NCI-H1930 (cell line): ENCODE data around the gene NME4.

Experiments used
- DNase-seq, 2 experiments: peaks; one replicate each; lab custom pipeline; 2025; lab: John Stamatoyannopoulos, UW

The NME4 gene

DNA sequence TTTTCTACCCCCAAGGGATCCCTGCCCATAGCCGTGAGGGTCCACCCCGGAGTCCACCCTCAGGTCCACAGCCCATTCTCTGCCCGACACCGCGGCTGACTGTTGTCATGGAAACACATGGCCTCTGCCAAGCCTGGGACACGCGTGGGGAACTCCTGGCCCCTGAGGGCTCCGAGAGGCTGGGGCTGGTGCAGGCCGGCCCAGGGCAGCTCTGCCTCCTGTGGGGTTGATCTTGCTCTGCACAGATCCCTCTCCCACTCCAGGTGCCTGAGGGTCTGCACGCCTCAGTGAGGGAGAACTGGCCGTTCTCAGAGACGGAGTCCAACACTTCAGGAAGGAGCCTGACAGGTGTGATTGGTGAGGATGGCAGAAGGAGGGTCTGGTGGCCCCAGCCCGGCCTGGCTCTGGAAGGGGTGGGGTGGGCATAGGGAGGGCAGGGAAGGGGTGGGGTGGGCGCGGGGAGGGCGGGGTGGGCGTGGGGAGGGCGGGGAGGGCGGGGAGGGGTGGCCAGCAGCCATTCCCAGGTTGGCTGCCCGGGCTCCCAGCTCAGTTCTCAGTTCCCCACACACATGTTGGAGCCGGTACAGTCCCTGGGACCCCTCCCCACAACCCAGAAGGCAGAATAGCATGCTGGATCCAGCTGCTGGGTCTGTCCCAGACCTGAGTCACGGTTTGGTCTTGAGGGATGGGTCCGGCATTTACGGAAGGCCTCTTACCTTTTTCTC lies 33.1 kb upstream of the NME4 start:
- no peak for DNase-seq

DNA sequence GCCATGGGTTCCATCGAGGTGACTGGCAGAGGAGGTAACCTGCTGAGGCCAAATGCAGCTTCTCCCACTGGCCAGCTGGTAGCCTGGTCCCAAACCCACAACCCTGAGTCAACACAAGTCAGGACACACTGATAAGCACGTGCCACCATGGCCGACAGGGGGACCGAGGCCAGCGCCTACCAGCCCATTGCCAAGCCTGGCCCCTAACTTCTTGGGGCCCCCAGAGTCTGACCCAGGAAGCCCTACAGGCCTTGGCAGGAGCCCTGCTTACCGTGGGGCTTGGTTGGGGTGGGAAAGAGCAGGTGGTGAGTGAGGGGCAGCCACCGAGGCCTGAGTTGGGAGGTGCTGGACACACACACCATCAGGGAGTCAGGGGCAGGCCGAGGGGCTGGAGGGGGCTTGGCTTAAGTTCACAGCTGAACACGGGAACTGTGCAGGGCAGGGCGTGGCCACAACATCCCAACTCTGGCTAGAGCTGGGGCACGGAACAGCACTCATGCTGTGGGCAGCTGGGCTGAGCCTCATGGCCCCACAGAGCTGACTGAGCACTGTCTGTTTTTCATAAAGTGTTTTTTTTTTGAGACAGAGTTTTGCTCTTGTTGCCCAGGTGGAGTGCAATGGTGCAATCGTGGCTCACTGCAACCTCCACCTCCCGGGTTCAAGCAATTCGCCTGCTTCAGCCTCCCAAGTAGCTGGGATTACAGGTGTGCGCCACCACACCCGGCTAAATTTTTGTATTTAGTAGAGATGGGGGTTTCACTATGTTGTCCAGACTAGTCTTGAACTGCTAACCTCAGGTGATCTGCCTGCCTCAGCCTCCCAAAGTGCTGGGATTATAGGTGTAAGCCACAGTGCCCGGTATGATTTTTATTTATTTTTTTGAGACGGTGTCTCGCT lies 32.2 kb upstream of the NME4 start:
- DNase-seq, result no peak

DNA sequence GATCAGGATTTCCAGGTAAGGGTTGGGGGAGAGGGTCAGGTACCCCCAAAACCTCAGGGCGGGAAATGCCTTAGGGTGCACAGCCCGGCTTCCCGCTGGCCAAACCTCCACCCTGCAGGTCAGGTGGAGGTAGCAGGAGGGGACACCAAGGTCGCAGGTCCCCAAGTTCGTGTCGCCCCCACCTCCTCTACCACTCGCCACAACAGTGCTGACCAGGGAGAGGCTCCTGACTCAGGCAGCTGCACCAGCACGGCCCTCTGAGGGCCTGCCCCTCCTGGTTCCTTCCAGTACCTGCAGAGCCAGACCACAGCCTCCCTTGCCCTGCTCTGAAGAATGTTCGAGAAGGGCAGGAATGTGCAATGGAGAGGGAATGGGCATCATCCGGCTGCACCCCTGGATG lies 30.5 kb upstream of the NME4 start:
- no peak for DNase-seq

DNA sequence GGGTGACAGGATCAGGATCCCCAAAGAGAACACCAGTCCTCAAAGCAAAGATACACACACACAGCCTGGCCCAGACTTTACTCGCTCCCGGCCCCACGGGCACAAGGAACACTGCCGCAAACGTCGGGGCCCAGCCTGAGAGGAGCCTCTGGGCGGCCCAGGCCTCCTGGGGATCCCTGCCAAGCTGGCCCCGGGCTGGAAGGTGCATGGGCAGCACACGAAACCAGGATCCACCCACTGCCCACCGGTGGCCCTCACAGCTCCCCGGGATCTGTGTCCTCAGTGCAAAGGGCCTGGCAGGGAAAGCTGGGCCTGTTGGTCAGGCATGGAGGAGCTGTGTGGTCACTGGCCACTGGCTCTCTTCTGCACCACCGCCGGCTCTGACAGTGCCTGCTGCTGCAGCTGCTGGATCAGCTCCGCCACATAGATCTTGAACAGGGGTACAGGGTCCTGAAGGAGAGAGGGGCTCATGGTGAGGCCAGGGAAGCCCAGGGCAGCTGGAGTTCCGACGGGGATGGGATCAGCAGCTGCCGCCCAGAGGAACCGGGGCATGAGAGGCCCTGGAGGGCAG lies 29.6 kb upstream of the NME4 start:
- DNase-seq, result no peak

DNA sequence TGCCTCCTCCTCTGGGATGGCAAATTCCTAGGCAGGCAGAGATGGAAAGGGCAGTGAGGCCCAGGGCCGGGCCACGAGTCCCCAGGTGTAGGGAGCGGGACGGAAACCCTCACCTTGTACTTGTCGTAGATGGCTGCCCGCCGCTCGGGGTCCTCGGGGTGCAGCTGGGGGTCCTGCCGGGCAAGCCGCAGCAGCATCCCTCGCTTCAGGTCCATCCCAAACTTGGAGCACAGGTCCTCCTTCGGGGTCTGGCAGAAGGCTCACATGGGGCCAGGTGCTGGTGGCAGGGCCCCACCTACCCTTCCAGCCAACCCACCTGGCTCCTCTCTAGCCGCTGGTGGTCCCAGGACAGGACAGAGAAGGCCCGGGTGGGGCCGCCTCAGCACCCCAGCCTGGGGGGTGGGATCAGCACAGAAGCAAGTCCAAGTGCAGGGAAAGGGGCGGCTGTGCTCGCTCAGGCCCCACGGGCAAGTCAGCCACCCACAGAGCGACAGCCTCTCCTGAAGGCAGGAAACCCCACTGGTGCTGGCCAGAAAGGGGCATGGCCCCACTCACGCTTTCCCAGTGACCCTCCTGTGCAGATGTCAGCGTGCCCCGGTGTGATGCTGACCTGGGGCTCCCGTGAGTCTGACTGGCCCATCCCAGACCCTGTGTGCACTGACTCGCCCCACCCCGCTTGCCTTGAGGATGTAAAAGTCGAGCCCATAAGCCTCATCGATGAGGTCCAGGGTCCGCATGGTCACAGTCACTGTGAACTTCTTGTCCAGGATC lies 28.4 kb upstream of the NME4 start:
- no peak for DNase-seq

DNA sequence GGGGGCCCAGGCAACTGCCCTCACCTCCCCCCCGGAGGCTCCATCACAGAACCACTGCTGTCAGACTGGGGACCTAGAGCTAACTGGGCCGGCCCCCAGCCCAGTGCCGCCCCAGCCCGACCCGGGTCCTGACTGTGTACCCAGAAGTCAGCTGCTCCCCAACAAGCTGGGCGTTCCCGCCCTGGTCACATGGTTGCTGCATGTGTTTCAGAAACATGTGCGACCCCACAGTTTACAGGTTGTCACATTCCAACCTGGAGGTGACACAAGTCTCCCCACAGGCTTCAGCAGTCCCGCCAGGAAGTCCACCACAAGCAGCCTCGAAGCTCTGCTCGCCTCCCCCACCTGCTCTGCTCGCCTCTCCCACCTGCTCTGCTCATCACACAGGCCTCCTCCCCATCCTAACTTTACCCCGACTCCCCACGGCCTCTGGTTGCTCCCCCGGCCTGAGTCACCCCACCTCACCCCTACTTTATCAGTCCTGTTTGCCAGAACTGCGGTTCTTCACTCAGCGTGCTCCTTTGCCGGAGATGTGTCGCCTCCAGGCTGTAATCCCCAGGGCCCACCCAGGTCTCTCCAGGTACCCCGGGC lies 27.6 kb upstream of the NME4 start:
- DNase-seq, result no peak

DNA sequence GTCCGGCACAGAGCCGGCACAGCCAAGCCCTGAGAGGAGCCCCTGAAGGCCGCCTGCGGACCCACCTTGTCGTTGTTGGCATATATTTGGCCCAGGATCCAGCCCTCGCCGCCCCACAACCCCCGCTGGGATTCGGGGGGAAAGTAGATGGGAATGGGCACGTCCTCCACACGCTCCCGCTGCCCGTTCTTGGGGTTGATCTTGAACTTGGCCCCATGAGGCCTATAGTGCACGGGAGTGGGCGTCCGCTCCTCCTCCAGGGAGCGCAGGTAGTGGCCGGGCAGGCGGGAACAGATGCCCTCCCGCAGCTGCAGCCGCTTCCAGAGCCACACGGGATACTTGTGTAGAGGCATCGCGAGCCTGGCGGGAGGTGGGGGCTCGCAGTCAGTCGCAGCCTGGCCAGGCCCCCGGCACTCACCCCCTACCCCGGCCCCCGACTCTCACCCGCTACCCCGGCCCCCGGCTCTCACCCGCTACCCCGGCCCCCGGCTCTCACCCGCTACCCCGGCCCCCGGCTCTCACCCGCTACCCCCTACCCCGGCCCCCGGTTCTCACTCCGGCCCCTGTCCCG lies 27.0 kb upstream of the NME4 start:
- no peak for DNase-seq

DNA sequence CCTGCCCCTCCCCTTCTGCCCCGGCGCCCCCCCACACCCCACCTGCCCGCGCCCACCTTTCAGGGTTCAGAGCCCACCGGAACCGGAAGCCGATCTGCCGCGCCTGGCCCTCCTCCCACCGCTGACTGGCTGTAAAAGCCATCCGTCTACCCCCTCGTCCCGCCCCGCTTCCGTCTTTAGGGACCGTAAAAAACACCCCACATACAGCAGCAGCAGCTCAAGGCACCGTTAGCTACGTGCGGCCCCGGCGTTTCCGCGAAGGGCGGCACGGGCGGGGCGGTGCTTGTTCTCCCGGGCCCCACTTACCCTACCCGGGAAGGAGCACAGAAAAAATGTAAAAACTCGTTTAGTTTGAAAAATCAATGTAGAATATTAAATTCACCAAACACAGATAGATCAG lies 26.6 kb upstream of the NME4 start, which contains the start of gene MRPL28:
MRPL28 (minus strand) TSS at position 96 of the 400 bp plus-strand sequence. CDS start 320 bp downstream, outside the sequence.
- DNase-seq, result peak; percentile 92 to 94

DNA sequence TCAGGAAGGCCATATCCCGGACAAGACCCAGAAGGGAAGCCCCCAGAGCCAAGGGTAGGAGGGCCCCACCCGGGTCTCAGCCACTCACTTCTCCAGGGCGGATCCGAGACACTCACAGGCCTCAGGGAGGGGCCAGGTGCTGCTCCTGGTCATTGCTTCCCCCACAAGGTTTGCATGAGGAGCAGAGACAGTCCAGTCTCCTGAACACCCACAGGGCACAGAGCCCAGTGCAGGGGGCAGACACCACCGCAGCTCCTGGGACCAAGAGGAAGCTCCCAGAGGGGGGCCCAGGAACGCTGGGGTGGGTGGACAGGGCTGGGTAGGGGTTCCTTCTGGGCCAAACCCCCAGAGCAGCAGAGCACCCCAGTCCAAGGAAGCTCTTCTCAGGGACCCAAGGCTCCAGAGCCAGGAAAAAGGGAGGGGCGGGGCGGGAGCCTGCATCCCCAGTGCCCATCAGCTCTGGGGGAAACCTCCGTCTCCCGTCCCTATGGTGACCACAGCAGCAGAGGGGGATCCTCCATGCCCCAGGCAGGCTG lies 26.0 kb upstream of the NME4 start:
- no peak for DNase-seq

DNA sequence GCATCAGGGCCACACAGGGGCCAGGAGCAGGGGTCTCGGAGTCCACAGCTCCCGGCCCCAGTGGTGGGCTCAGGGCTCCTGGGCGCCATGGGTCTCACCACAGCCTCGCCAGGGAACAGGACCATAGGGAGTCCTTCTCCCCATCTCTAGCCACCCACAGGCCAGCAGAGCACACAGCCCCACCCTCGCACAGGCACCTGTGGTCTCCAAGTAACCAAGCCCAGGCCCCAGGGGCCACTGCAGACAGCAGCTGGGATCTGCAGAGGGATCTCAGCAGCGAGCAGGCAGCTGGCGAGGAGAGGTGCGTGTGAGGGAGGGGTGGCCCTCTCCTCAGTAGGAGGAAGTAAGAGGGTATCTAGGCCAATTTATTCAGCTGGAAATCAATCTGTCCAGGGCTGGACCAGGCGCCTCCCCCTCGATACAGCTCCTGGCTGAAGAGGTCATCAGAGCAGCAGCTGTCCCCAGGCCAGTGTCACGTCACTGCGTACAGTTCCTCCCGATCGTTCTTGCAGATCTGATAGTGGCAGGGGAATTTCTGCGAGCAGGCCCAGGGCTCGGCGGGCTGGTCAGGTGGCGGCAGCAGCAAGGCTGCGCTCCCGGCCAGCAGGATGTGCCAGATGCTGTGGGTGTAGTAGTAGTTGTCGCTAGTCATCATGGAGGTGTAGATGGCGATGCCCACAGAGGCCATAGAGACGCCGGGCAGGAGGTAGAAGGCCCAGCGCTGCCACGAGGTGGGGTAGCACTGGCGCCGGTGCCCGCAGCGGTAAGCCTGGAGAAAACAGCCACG lies 25.3 kb upstream of the NME4 start:
- no peak for DNase-seq

DNA sequence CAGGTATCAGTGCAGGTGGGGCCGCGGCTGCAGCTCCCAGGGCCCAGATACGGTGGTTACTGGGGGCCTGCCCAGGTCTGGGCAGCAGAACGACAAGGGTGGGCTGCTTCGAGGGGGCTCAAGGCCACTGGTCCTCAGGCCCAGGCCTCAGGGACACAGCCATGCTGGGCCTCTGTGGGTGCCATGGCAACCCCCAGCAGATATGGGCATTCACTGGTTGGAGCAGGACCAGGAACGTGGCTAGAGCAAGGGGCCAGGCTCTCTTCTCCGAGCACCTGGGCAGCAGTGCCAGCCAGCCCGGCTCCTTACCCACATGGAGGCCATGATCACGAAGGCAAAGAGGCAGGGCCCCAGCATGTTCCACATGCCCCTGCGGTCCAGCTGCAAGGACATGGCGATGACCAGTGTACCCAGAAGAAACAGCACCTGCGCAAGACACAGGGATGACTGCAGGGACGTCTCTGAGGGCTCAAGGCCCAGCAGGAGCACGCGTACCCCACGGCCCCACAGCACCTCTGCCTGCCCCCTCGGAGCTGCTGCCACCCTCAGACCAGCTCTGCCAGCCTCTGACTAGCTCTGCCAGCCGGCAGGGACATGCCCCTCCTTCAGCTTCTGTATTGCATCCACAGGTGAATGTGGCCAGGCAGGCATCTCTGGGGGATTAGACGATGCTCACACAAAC lies 24.6 kb upstream of the NME4 start:
- no peak for DNase-seq

DNA sequence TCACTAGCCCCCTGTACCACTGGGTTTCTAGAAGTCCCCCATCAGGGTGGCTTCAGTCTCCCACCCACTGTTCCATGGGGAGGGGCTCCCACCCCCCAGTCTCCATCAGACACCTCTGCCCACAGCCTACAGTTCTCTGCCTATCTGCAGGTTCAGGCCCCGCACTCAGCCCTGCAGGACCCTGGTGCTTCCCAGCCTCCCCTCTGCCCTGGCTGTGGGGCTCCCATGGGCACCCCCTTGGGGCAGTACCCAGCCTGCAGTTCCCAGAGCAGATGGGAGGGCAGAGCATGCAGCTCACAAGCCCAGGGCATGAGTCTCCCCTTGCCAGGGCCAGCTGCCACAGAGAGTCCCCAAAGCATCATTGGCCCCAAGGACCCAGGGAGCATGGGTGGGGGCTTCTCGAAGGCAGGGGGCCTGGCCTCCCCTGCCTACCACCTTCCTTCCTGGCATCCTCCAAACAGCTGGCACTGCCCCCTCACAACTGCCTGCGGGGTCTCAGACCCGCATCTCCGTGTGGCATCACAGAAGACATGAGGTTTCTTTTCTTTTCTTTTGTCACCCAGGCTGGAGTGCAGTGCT lies 23.9 kb upstream of the NME4 start:
- DNase-seq, result no peak

DNA sequence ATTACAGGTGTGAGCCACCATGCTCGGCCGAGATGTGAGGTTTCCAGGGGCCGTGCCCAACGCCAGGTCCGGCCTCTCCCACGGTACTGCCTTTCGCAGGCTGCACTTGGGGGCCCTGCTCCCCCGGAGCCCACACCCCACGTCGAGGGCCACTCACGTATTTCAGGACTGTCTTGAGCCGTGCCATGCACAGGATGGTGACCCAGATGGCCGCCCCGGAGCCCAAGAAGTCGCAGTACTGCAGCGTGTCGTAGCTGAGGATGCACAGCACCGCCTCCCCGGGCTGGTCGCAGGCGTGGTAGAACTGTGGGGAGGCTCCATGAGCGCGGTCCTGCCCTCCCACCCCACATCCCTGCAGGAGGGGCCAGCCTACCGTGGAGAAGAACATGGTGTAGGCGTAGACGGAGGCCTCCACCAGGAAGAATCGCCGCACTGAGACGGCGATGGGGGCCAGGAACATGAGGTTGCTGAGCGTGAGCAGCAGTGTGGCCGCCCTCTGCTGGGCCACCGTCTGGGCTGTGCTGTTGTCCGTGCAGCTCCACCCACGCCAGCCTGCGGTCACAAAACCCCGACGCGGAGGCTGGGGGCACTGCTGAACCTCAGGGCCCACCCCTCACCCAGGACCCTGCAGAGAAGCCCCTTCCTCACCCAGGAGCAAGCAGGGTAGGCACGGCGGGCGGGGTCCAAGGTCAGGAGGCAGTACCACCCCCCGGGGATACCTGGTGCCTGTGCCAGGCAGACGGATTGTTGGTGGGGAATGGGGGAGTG lies 23.0 kb upstream of the NME4 start:
- DNase-seq, result no peak

DNA sequence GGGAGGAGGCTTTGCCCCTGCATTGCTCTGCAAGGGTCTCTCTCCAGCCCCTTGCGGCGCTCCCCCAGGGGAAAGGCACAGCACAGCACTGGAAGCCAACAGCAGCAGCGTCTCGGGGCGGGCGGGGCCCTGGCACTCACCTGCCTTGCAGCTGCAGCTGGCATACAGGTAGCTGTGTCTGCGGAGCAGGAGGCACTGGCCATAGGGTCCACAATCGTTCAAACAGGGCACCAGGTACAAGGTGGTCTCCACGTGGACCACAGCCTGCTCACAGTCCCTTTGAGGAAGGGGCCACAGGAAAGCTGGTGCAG lies 22.4 kb upstream of the NME4 start:
- no peak for DNase-seq

DNA sequence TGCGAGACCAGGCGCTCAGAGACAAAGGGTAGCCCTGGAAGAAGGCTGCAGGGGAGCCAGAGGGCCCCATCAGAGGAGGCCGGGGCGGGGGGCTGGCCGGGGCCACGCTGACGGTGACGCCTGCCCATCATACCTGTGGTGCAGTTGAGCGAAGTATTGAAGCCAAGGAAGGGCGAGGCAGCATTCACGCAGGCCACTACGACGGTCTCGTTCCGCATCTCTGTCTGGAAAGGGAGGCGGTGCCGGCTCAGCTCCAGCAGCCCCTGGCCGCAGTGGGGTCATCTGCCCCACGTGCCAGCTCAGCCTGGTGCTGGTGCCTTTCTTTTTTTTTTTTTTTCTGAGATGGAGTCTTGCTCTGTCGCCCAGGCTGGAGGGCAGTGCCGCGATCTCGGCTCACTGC lies 21.8 kb upstream of the NME4 start:
- DNase-seq, result no peak

DNA sequence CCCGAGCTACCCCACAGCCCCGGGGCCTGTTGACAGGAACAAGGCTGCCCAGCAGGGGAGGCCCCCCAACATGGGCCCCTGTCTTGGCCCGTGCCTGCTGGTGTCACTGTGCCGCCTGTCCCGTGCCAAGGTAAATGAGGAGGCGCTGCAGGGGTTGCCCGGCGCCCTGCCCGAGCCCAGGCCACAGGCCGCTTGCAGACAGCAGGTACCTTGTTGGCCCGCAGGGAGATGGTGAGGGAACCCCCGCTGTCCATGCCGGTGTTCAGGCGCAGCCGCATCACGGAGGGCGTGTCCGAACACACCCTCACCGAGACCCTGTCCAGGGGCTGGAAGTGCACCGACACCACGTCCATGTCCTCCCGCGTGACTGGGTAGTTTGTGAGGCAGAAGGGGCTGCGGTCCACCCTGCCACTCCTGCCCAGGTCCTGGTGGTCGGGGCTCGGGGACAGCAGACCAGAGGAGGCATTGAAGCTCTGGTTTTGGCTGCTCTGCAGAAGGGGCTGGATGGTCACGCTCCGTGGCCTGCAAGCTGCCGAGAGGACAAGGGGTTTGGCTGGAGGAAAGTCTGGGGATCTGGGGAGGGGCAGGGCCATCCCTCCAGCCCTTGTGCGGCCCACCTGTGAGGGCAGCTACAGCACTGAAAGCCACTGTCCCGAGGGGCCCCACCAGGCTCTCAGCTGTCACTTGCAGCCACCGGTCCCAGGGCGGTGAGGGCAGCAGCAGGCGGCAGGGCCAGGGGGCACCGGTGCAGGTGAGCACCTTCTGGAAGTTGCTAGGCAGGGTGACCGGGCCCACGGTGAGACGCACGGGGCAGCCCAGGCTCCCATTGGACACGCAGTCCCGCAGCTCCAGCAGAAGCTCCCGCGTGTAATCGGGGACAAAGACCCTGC lies 20.8 kb upstream of the NME4 start:
- DNase-seq, result no peak

DNA sequence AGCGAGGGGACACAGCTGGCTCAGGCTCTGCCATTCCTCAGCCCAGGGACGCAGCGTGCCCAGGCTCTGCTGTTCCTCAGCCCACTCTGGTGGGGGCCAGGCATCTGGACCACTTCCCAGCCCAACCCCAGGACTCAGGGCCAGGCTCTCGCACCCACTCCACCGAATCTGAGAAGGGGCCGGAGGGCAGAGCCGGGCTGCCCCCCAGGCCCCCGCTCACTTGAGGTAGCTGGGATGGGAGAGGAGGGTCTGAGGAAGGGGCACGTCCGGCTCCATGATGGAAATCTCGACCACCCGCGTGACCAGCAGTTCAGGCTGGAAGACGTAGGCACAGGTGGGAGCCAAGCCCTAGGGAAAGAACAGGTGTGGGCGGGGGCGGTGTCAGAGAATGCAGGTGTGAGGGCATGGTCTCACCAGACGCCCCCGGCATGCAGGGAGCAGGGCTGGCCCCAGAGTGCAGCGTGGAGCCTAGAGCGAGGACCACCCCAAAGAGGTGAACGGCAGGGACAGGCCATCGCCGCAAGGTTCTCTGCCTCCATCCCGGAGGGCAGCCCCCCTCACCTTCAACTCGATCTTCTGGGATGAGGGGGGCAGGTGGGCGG lies 20.1 kb upstream of the NME4 start:
- no peak for DNase-seq
